ENCODE results near the gene CXCL17.

DNA sequence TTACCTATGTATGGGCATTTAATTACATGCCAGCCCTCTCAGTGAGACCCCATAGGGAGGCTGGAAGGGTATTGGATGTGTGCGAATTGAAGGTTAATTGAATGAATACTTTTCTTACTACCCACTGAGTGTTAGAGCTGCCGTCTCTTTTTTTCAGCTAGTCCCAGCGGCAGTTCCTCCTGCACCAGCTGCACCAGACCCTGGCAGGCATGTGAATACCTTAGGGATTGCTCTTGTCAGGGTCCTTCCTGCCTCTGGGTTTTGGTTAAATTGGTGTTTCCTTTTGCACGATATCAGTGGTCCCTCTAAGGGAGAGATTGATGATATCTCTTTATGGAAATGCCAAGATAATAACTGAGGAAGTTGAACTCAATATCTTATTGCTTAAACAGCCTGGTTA, 9.8 kb upstream of the CXCL17 start:
- no peak for TF ChIP-seq POLR2A (IDR thresholded peaks at IDR 0.05)
- TF ChIP-seq, protein P1, sequence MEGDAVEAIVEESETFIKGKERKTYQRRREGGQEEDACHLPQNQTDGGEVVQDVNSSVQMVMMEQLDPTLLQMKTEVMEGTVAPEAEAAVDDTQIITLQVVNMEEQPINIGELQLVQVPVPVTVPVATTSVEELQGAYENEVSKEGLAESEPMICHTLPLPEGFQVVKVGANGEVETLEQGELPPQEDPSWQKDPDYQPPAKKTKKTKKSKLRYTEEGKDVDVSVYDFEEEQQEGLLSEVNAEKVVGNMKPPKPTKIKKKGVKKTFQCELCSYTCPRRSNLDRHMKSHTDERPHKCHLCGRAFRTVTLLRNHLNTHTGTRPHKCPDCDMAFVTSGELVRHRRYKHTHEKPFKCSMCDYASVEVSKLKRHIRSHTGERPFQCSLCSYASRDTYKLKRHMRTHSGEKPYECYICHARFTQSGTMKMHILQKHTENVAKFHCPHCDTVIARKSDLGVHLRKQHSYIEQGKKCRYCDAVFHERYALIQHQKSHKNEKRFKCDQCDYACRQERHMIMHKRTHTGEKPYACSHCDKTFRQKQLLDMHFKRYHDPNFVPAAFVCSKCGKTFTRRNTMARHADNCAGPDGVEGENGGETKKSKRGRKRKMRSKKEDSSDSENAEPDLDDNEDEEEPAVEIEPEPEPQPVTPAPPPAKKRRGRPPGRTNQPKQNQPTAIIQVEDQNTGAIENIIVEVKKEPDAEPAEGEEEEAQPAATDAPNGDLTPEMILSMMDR (IDR thresholded peaks at IDR 0.05) = no peak
